NCI-H460 (cell line): Measurements from ENCODE around the gene MAP3K6. TPM values are rescaled to one million over a fixed set of nuclear protein-coding genes. Genes with fewer than 3 reads are reported as not detected.

ENCODE experiments used
- DNase-seq: peaks from one replicate; pipeline ENCODE4 v3.0.0-alpha.2; 2016; ENCODE audit warnings: low read depth; ENCODE audit errors: extremely low read depth
- small RNA-seq, 2 experiments: library from RNA; depleted of rRNA; stranded (forward); fragments of <200 nt; gene quantifications; one replicate each; pipeline ENCODE3, GENCODE V24; 2014
- total RNA-seq: library from RNA; depleted of rRNA; stranded (reverse); fragments of >200 nt; shearing (Covaris generic); gene quantifications from 2 replicates; pipeline ENCODE4 v1.2.3, GENCODE V29; 2014; rRNA removed

The MAP3K6 gene
- total RNA-seq, 1 experiment from 2014 or later = 2.7 TPM

DNA sequence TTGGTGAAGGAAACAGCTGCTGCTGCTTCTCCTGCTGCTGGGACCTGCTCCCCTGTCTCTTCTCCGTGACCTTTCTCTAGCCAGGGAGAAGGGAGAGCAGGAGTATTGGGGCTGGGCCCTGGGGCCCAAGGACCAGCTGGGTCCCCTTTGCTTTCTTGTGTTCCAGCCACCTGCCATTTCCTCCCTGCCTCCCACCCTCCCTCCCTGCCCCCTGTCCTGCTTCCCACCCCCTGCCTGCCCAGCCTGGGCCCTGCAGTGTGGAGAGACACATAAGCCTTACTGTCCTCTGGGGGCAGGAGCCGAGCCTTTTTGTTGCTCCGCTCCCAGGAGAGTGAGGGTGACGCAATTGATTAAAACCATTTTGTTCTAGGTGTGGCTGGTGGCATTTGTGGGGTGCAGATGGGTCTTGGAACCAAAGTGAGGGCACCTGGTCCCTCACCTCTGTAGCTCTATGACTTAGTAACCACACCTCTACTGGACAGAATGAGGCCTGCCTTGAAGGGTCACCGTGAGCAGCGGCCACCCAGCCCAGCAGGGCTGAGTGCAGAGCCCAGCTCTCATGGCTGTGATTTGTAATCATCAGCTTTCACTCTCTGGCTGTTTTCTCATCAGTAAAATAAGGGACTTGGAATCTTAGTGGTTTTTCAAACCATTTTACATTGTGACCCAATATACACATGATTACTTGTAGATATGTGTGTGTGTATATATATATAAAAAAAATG, 58.7 kb downstream of the MAP3K6 start:
- DNase-seq = no peak

DNA sequence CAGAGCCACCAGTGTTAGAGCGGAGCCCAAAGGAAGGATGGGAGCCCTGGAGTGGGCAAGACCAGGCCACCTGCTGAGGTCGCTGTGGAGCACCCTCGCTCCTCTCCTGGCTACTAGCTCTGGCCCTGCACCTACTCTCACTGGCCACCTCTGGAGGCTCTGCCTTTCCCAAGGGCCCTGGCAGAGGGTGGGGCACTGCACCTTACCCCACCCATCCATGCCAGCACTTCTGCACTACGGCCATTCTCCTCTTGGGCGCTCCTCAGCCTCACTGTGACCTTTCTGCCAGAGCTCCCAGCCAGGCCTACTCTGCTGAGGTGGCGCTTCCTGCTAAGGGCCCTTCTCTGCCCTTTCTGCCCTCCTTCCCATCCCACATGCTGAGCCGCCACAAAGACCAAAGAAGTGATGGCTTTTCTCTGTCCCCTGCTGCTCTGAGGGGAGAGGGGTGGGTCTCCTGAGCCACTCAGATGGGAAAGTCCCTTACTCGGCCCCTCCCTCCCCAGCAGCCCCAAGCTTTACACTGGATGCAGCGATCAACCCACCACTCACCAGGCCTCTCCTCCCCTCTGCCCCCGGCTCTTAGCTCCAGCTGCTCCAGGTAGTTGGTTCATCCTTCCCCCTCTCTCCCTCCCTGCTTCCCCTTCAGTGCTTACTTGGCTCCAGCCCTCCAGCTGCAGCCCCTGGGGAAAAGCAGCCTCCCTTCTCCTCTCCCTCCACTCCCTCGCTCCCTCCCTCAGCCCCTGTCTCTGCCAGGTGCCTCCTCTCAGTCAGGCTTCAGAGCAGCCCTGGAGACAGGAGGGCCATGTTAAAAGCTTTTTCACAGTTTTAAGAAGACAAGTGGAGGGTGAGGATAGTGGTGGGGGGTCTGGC, 59.6 kb downstream of the MAP3K6 start:
- DNase-seq = no peak

DNA sequence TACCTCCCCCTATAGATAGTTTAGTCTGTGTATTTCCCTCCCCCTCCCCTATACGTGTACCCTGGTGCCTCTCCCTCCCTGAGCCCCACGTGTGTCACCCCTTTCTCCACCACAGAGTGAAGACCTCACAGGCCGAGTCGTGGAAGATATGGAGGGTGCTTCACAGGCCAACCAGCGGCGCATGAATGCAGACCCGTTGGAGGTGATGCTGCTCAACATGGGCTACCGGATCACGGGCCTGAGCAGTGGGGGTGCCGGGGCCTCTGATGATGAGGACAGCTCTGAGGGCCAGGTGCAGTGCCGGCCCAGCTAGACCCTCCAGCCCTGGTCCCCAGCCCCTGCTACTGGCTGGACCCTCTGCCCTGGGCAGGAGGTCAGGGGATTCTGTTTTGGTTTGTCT, 60.7 kb downstream of the MAP3K6 start:
- no peak for DNase-seq

Small RNAs within 50 kb of the gene (small RNA-seq; reads per million reads assigned to genes)
- 0 reads per million in 2 experiments for gene RNU6-48P

Other genes with a start within 250 kb of the MAP3K6 start
- gene SLC9A1, start 211.8 kb downstream of the MAP3K6 start, total RNA-seq = 16.6 and 20.1 TPM in 2 replicates
- 10.3 and 11.2 TPM in 2 replicates for gene WDTC1, start 132.3 kb downstream of the MAP3K6 start, total RNA-seq
- gene TMEM222, start 44.8 kb downstream of the MAP3K6 start, total RNA-seq = 17.2 and 19.2 TPM in 2 replicates
- 0.37 TPM in 1 of 2 replicates, not detected in the other for gene SYTL1, start 24.9 kb downstream of the MAP3K6 start, total RNA-seq
- gene FCN3, start 7.9 kb upstream of the MAP3K6 start, total RNA-seq = not detected in 2 replicates
- not detected in 2 replicates for gene CD164L2, start 16.4 kb upstream of the MAP3K6 start, total RNA-seq
- gene GPR3, start 25.7 kb upstream of the MAP3K6 start, total RNA-seq = 1.0 and 1.1 TPM in 2 replicates
- 17.7 and 20.0 TPM in 2 replicates for gene WASF2, start 123.2 kb upstream of the MAP3K6 start, total RNA-seq
- 1.5 and 1.7 TPM in 2 replicates for gene AHDC1, start 237.2 kb upstream of the MAP3K6 start, total RNA-seq